GM12878 (cell line): ENCODE data around the gene HCK. TPM values are rescaled to one million over a fixed set of nuclear protein-coding genes. Genes with fewer than 3 reads are reported as not detected.

Experiments used
- ATAC-seq: fragments of 200-7000 bp; cut with Tn5 transposase; 3 replicates; pipeline ENCODE4 v1.9.1; 2020; ENCODE audit warnings: mild to moderate bottlenecking, moderate library complexity
- BruUV-seq: library from RNA; stranded (reverse); fragments of 400-500 nt; replicated peaks from 2 replicates; lab custom pipeline; 2021; lab: Mats Ljungman, UMichigan
- CTCF ChIA-PET: fragments of 300-600 bp; sonication (Branson Sonifier 250); formaldehyde crosslinking; extraction: SDS; loops from one replicate; lab custom pipeline; 2021; ENCODE audit warnings: inconsistent platforms; lab: Yijun Ruan, JAX
- POLR2A ChIA-PET: fragments of 350-600 bp; formaldehyde crosslinking; extraction: SDS; loops from one replicate; lab custom pipeline; 2021; ENCODE audit warnings: inconsistent platforms; lab: Charles Lee
- RAD21 ChIA-PET: fragments of 300-600 bp; sonication (Branson Sonifier 250); formaldehyde crosslinking; loops from one replicate; lab custom pipeline; 2023; ENCODE audit warnings: antibody characterized with exemption; ENCODE audit not compliant: unreplicated experiment; lab: Charles Lee
- SMC1A ChIA-PET: fragments of 300-600 bp; sonication (Branson Sonifier 250); formaldehyde crosslinking; loops from one replicate; lab custom pipeline; 2023; ENCODE audit not compliant: unreplicated experiment, uncharacterized antibody; lab: Charles Lee
- DNase-seq: peaks from one replicate; pipeline ENCODE4 v3.0.0-alpha.2; 2011; ENCODE audit warnings: low read depth, low spot score
- FAIRE-seq: peaks from 3 replicates; lab custom pipeline; 2011; peaks lifted over from hg19 to GRCh38; lab: Jason Lieb, UNC
- H2AFZ ChIP-seq: 2 replicates; pipeline ENCODE4 v1.6.0; 2011; ENCODE audit warnings: low read depth, low read length, control low read depth; ENCODE audit not compliant: control insufficient read depth
- H3K27ac ChIP-seq: 2 replicates; pipeline ENCODE4 v1.5.1; 2011; ENCODE audit warnings: control low read depth; ENCODE audit not compliant: control insufficient read depth, insufficient read depth
- H3K27me3 ChIP-seq, 2 experiments: replicated peaks in 1 of 2; 2 replicates each; pipeline versions ENCODE4 v1.6.0 to v1.6.1; 2011; ENCODE audit warnings: low read length in 1 of 2; ENCODE audit not compliant: control insufficient read depth in 2 of 2, insufficient read depth in 2 of 2
- H3K36me3 ChIP-seq, 2 experiments: 2 replicates each; pipeline ENCODE4 v1.5.1; 2011; ENCODE audit warnings: low read length in 1 of 2; ENCODE audit not compliant: control insufficient read depth in 2 of 2, insufficient read depth in 2 of 2
- H3K4me1 ChIP-seq: 2 replicates; pipeline ENCODE4 v1.6.1; 2011; ENCODE audit warnings: mild to moderate bottlenecking, low read length, moderate library complexity, mixed read lengths; ENCODE audit not compliant: control insufficient read depth, insufficient read depth
- H3K4me2 ChIP-seq: 2 replicates; pipeline ENCODE4 v1.6.0; 2011; ENCODE audit warnings: control low read depth; ENCODE audit not compliant: control insufficient read depth, insufficient read depth
- H3K4me3 ChIP-seq: fragments of 200-600 bp; sonication (generic); 2 replicates; pipeline ENCODE4 v1.5.1; 2016
- H3K79me2 ChIP-seq: 2 replicates; pipeline ENCODE4 v1.6.0; 2011; ENCODE audit warnings: low read length; ENCODE audit not compliant: control insufficient read depth, insufficient read depth
- H3K9ac ChIP-seq: 2 replicates; pipeline ENCODE4 v1.8.0; 2011; ENCODE audit warnings: low read length, control low read depth, mixed read lengths; ENCODE audit not compliant: control insufficient read depth, insufficient read depth
- H3K9me3 ChIP-seq: replicated peaks from 3 replicates; pipeline ENCODE4 v1.5.1; 2011; ENCODE audit warnings: mild to moderate bottlenecking, low read length; ENCODE audit not compliant: control insufficient read depth, insufficient read depth
- H4K20me1 ChIP-seq: 2 replicates; pipeline ENCODE4 v1.6.0; 2011; ENCODE audit not compliant: control insufficient read depth, insufficient read depth
- ASH2L ChIP-seq: fragments of 300-600, 200-600 bp; sonication (generic); IDR thresholded peaks from 2 replicates; pipeline ENCODE4 v1.6.1; 2017; ENCODE audit warnings: low read depth, mild to moderate bottlenecking, borderline replicate concordance
- ATF7 ChIP-seq: fragments of 450-650 bp; IDR thresholded peaks from 2 replicates; pipeline ENCODE4 v1.6.1; 2016; ENCODE audit warnings: low read depth, mild to moderate bottlenecking
- CBX5 ChIP-seq: sonication (generic); IDR thresholded peaks from 2 replicates; pipeline ENCODE4 v1.6.1; 2016; ENCODE audit warnings: low read depth, moderate library complexity, mild to moderate bottlenecking, inconsistent platforms
- CHD1 ChIP-seq: IDR thresholded peaks from 2 replicates; pipeline ENCODE4 v1.6.1; 2012; ENCODE audit warnings: low read depth, low read length, improper control_type of control experiment
- FOXK2 ChIP-seq: fragments of 450-650 bp; IDR thresholded peaks from 2 replicates; pipeline ENCODE4 v1.6.1; 2017; ENCODE audit warnings: mild to moderate bottlenecking, moderate library complexity
- HDAC2 ChIP-seq: fragments of 200-600 bp; sonication (generic); IDR thresholded peaks from 2 replicates; pipeline ENCODE4 v1.6.1; 2017
- IKZF1 ChIP-seq: fragments of 450-650 bp; conservative IDR thresholded peaks from 2 replicates; pipeline ENCODE4 v1.6.1; 2017; ENCODE audit warnings: antibody characterized with exemption, mild to moderate bottlenecking
- LARP7 ChIP-seq: fragments of 450-650 bp; IDR thresholded peaks from 2 replicates; pipeline ENCODE4 v1.6.1; 2017; ENCODE audit warnings: mild to moderate bottlenecking
- MXI1 ChIP-seq: fragments of 150-350 bp; IDR thresholded peaks from 2 replicates; pipeline ENCODE4 v1.6.1; 2011; ENCODE audit warnings: low read depth, mild to moderate bottlenecking, inconsistent platforms, low read length, improper control_type of control experiment
- RCOR1 ChIP-seq: conservative IDR thresholded peaks from 2 replicates; pipeline ENCODE4 v1.6.1; 2012; ENCODE audit warnings: low read depth, low read length, improper control_type of control experiment
- RELA ChIP-seq: fragments of 450-650 bp; IDR thresholded peaks from 2 replicates; pipeline ENCODE4 v1.8.0; 2014; ENCODE audit warnings: borderline replicate concordance; ENCODE audit not compliant: partially characterized antibody
- SMARCA5 ChIP-seq: fragments of 450-650 bp; IDR thresholded peaks from 2 replicates; pipeline ENCODE4 v1.6.1; 2017; ENCODE audit warnings: mild to moderate bottlenecking
- WRNIP1 ChIP-seq: IDR thresholded peaks from 2 replicates; pipeline ENCODE4 v1.6.1; 2011; ENCODE audit warnings: low read depth, low read length, improper control_type of control experiment, borderline replicate concordance
- ZNF24 ChIP-seq: fragments of 450-650 bp; IDR thresholded peaks from 2 replicates; pipeline ENCODE4 v1.6.1; 2017; ENCODE audit warnings: antibody characterized with exemption, mild to moderate bottlenecking
- WGBS: methylation state at CpG from one replicate; pipeline ENCODE4 v1.1.6; 2016; ENCODE audit warnings: low lambda C conversion rate; ENCODE audit not compliant: insufficient replicate concordance, insufficient coverage; ENCODE audit errors: missing lambda C conversion rate; 5-methylcytosine and 5-hydroxymethylcytosine counted together
- in situ Hi-C: fragments of 300-500 bp; cut with MboI; formaldehyde crosslinking; loops from 9 replicates; pipeline ENCODE4 v1.14.3; 2018; ENCODE audit warnings: mixed read lengths
- intact Hi-C: fragments of 100-400 bp; cut with micrococcal nuclease; formaldehyde crosslinking; loops from one replicate; pipeline ENCODE4 v1.14.2; 2022; ENCODE audit not compliant: unreplicated experiment
- polyA plus RNA-seq, 11 experiments: library from polyadenylated mRNA; depleted of rRNA in 4 of 11; unstranded in 6 of 11; stranded (reverse) in 5 of 11; fragments of >200 nt; fragmentation: Nextera tagmentation in 4 of 11; fragmentation: Illumina TruSeq in 1 of 11; extraction: Ambion mirVana in 4 of 11; extraction: Trizol in 1 of 11; gene quantifications; 1 replicate in 1 of 11; 2 replicates in 10 of 11; pipeline versions ENCODE4 v1.2.1 to v1.2.3, GENCODE V29; 2011 to 2016; ENCODE audit warnings: inconsistent platforms in 2 of 11, missing spikeins in 2 of 11, low read depth in 1 of 11
- total RNA-seq, 4 experiments: library from RNA; depleted of rRNA in 3 of 4; stranded (reverse); fragments of >200 nt in 3 of 4; fragmentation: Illumina TruSeq in 1 of 4; extraction: Trizol in 1 of 4; gene quantifications; 2 replicates each; pipeline versions ENCODE4 v1.2.1 to v1.2.3, GENCODE V29; 2013 to 2021
- TF ChIP-seq, protein P1 (sequence below): fragments of 450-650 bp; IDR thresholded peaks from 2 replicates; pipeline ENCODE4 v1.6.1; 2016; ENCODE audit warnings: mild to moderate bottlenecking

The HCK gene
- total and polyA plus RNA-seq, 10 of the 15 experiments (the other 5 are each of a cell fraction or from before 2014, with no cell fraction given) = 1.3 to 30.3 (median 18.5) TPM

- in situ Hi-C loops = no loop called here
- DNase-seq = no peak
- CTCF ChIA-PET = interaction anchor here (1.1 to 9.5 kb wide), 23 partner anchors 10 to 742 kb away, joined by 3 to 298 read pairs (median 12); partner anchors contain the start of genes HCK, PDRG1 and TM9SF4
- Histone ChIP-seq H4K20me1 (no peaks in the 10 kb centered on the region), H2AFZ (no peak overlapping the region), H3K36me3 (no peaks in the 10 kb centered on the region), H3K27me3 (no peaks in the 10 kb centered on the region; a peak in 1 of 4 replicates), H3K79me2 (no peaks in the 10 kb centered on the region), H3K4me1 (peaks cover 31% of the 10 kb centered on the region), H3K9me3 (peaks cover 5% of the 10 kb centered on the region; the same call in 2 of the 3 replicates), H3K27ac (no peak overlapping the region), H3K9ac (no peak overlapping the region), H3K4me3 (no peak overlapping the region), H3K4me2 (no peak overlapping the region)
- SMC1A ChIA-PET = interaction anchor here (0.8 to 10.2 kb wide), 16 partner anchors 9 to 403 kb away, joined by 3 to 344 read pairs (median 10); partner anchors contain the start of genes HCK and TM9SF4
- intact Hi-C loops = no loop called here
- BruUV-seq = no TSS peak
- FAIRE-seq = no peak
- ATAC-seq = no peak
- POLR2A ChIA-PET = interaction anchor here (0.6 to 3.2 kb wide), 11 partner anchors 16 to 361 kb away, joined by 3 to 30 read pairs (median 4); partner anchors contain the start of genes HCK and TM9SF4
- TF ChIP-seq ZNF24 (peak; percentile 94), ASH2L (no peak)
- RAD21 ChIA-PET = interaction anchor here (1.0 to 10.3 kb wide), 9 partner anchors 10 to 617 kb away, joined by 4 to 220 read pairs (median 9); partner anchors contain the start of gene HCK
- 46% methylated on average over 4 of the region's 4 CpGs for WGBS
Measured at GRCh38 chr20:32036252-32036651, 15.8 kb upstream of the HCK start.

- H3K4me3 ChIP-seq = no peak overlapping the region
- H2AFZ ChIP-seq = no peak overlapping the region
- CTCF ChIA-PET = interaction anchor here (0.6 to 9.5 kb wide), 12 partner anchors 11 to 873 kb away, joined by 3 to 298 read pairs (median 13); partner anchors contain the start of genes HCK, PDRG1 and TM9SF4
- in situ Hi-C loops (no loop called here), intact Hi-C loops (no loop called here)
- no peaks in the 10 kb centered on the region for H3K36me3 ChIP-seq
- POLR2A ChIA-PET = interaction anchor here (1.4 to 3.2 kb wide), 3 partner anchors 18 to 114 kb away, joined by 4 to 30 read pairs (median 4); no protein-coding TSS in a partner anchor
- no peak overlapping the region for H3K9ac ChIP-seq
- no peaks in the 10 kb centered on the region for H4K20me1 ChIP-seq
- SMC1A ChIA-PET = interaction anchor here (2.0 to 10.2 kb wide), 8 partner anchors 8 to 214 kb away, joined by 4 to 344 read pairs (median 22); partner anchors contain the start of gene TM9SF4
- TF ChIP-seq RELA = no peak
- no peak for TF ChIP-seq LARP7
- no peak for TF ChIP-seq HDAC2
- no peak for TF ChIP-seq ATF7
- TF ChIP-seq CHD1 = no peak
- TF ChIP-seq IKZF1 = no peak
- no peak for TF ChIP-seq WRNIP1
- no peak for TF ChIP-seq SMARCA5
- TF ChIP-seq FOXK2 = no peak
- TF ChIP-seq MXI1 = no peak
- no peak for TF ChIP-seq RCOR1
- TF ChIP-seq, protein P1, sequence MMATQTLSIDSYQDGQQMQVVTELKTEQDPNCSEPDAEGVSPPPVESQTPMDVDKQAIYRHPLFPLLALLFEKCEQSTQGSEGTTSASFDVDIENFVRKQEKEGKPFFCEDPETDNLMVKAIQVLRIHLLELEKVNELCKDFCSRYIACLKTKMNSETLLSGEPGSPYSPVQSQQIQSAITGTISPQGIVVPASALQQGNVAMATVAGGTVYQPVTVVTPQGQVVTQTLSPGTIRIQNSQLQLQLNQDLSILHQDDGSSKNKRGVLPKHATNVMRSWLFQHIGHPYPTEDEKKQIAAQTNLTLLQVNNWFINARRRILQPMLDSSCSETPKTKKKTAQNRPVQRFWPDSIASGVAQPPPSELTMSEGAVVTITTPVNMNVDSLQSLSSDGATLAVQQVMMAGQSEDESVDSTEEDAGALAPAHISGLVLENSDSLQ = no peak
- TF ChIP-seq CBX5 = no peak
- H3K4me1 ChIP-seq = peaks cover 27% of the 10 kb centered on the region
- no peak for FAIRE-seq
- H3K79me2 ChIP-seq = no peaks in the 10 kb centered on the region
- DNase-seq = no peak
- no peak for ATAC-seq
- H3K9me3 ChIP-seq = peaks cover 5% of the 10 kb centered on the region; the same call in 2 of the 3 replicates
- no peak overlapping the region for H3K27ac ChIP-seq
- RAD21 ChIA-PET = interaction anchor here (1.2 to 10.3 kb wide), 5 partner anchors 23 to 169 kb away, joined by 3 to 220 read pairs (median 7); partner anchors contain the start of gene HCK
- no peaks in the 10 kb centered on the region; a peak in 1 of 4 replicates for H3K27me3 ChIP-seq
- no TSS peak for BruUV-seq
- WGBS = 49% methylated on average over 9 of the region's 10 CpGs
- H3K4me2 ChIP-seq = no peak overlapping the region
Measured at GRCh38 chr20:32036716-32037485, 15.1 kb upstream of the HCK start.
